ENCODE measurements around the gene GNL3. TPM values are rescaled to one million over a fixed set of nuclear protein-coding genes. Genes with fewer than 3 reads are reported as not detected.

Gene GNL3
- total and polyA plus RNA-seq, 4 donors: 26.5 to 82.2 (median 41.8) TPM

GRCh38 chr3:52655895-52656294, 29.9 kb upstream of the GNL3 start:
- Histone ChIP-seq H3K4me1 (ENCODE audit: control insufficient read depth in 4 of 4, insufficient read depth in 4 of 4, low read length in 3 of 4) (no peaks in the 10 kb centered on the region), H3K9ac (ENCODE audit: low read depth in 1 of 2, low read length in 2 of 2) (no peak overlapping the region), H3K27ac (ENCODE audit: low read depth in 1 of 2, low read length in 2 of 2) (no peak overlapping the region), H3K4me3 (ENCODE audit: low read depth in 1 of 3, low read length in 3 of 3) (no peak overlapping the region), H3K27me3 (ENCODE audit: control insufficient read depth in 4 of 4, insufficient read depth in 4 of 4, low read length in 3 of 4) (no peaks in the 10 kb centered on the region), H3K36me3 (ENCODE audit: control insufficient read depth in 4 of 4, insufficient read depth in 3 of 4, low read depth in 1 of 4, low read length in 3 of 4) (peaks cover 6 to 62% (median 54%) of the 10 kb centered on the region in 4 donors), H3K9me3 (ENCODE audit: control insufficient read depth in 4 of 4, low read length in 3 of 4) (no peaks in the 10 kb centered on the region)
- no peak for DNase-seq (ENCODE audit: low spot score)
- TF ChIP-seq, protein P1, sequence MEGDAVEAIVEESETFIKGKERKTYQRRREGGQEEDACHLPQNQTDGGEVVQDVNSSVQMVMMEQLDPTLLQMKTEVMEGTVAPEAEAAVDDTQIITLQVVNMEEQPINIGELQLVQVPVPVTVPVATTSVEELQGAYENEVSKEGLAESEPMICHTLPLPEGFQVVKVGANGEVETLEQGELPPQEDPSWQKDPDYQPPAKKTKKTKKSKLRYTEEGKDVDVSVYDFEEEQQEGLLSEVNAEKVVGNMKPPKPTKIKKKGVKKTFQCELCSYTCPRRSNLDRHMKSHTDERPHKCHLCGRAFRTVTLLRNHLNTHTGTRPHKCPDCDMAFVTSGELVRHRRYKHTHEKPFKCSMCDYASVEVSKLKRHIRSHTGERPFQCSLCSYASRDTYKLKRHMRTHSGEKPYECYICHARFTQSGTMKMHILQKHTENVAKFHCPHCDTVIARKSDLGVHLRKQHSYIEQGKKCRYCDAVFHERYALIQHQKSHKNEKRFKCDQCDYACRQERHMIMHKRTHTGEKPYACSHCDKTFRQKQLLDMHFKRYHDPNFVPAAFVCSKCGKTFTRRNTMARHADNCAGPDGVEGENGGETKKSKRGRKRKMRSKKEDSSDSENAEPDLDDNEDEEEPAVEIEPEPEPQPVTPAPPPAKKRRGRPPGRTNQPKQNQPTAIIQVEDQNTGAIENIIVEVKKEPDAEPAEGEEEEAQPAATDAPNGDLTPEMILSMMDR (IDR thresholded peaks at IDR 0.05; ENCODE audit: low read depth, low read length, missing input control): no peak
- TF ChIP-seq EGR1 (IDR thresholded peaks at IDR 0.05; ENCODE audit: low read depth in 2 of 2): no peak
- no peak for TF ChIP-seq NR2F2 (IDR thresholded peaks at IDR 0.05)
- TF ChIP-seq TAF1 (conservative IDR thresholded peaks at IDR 0.05): no peak
- TF ChIP-seq HNF4A (conservative IDR thresholded peaks at IDR 0.05): no peak
- no peak for TF ChIP-seq HNF4G (IDR thresholded peaks at IDR 0.05)
- TF ChIP-seq RXRA (IDR thresholded peaks at IDR 0.05): no peak
- no peak for TF ChIP-seq FOXA1 (IDR thresholded peaks at IDR 0.05)
- TF ChIP-seq GABPA (IDR thresholded peaks at IDR 0.05 in 1 of 2, conservative IDR thresholded peaks at IDR 0.05 in 1 of 2): no peak
- TF ChIP-seq REST (IDR thresholded peaks at IDR 0.05): no peak
- no peak for TF ChIP-seq JUND (IDR thresholded peaks at IDR 0.05)
- TF ChIP-seq FOXA2 (IDR thresholded peaks at IDR 0.05): no peak
- TF ChIP-seq RAD21 (IDR thresholded peaks at IDR 0.05): no peak
- no peak for TF ChIP-seq ZBTB33 (IDR thresholded peaks at IDR 0.05)
- TF ChIP-seq YY1 (IDR thresholded peaks at IDR 0.05): no peak
- TF ChIP-seq, protein P2, sequence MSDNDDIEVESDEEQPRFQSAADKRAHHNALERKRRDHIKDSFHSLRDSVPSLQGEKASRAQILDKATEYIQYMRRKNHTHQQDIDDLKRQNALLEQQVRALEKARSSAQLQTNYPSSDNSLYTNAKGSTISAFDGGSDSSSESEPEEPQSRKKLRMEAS (IDR thresholded peaks at IDR 0.05): no peak
- no peak for TF ChIP-seq SP1 (IDR thresholded peaks at IDR 0.05)
- TF ChIP-seq ATF3 (IDR thresholded peaks at IDR 0.05): no peak
- 97% methylated on average over 3 of the region's 3 CpGs for whole genome bisulfite sequencing

Measured in liver (tissue), 9 donors.